ENCODE data around the gene ZNG1F.
A peak's percentile ranks its signal among the peaks of the same experiment; 100 is the strongest.

DNA sequence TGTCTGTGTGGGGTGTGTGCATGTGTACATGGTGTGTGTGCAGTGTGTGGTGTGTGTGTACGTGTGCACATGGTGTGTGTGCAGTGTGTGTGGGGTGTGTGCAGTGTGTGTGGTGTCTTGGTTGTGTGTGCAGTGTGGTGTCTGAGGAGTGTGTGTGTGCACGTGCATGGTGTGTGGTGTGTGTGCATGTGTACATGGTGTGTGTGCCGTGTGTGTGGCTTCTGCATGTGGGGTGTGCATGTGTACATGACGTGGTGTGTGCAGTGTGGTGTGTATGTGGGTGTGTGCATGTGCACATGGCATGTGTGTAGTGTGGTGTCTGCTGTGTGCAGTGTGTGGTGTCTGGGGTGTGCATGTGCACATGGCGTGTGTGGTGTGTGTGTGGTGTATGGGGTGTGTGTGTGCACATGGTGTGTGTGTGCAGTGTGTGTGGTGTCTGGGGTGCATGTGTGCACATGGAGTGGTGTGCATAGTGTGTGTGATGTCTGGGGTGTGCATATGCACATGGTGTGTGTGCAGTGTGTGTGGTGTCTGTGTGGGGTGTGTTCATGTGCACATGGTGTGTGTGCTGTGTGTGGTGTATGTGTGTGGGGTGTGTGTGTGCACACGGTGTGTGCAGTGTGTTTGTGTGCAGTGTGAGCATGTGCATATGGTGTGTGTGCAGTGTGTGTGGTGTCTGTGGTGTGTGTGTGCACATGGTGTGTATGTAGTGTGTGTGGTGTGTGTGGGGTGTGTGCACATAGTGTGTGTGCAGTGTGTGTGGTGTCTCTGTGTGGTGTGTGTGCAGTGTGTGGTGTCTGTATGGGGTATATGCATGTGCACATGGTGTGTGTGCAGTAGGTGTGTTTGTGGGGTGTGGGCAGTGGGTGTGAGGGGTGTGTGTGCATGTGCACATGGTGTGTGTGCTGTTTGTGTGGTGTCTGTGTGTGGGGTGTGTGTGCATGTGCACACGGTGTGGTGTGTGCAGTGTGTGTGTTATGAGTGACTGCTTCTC is 40.6 kb upstream of the ZNG1F start:
- TF ChIP-seq, protein P1, sequence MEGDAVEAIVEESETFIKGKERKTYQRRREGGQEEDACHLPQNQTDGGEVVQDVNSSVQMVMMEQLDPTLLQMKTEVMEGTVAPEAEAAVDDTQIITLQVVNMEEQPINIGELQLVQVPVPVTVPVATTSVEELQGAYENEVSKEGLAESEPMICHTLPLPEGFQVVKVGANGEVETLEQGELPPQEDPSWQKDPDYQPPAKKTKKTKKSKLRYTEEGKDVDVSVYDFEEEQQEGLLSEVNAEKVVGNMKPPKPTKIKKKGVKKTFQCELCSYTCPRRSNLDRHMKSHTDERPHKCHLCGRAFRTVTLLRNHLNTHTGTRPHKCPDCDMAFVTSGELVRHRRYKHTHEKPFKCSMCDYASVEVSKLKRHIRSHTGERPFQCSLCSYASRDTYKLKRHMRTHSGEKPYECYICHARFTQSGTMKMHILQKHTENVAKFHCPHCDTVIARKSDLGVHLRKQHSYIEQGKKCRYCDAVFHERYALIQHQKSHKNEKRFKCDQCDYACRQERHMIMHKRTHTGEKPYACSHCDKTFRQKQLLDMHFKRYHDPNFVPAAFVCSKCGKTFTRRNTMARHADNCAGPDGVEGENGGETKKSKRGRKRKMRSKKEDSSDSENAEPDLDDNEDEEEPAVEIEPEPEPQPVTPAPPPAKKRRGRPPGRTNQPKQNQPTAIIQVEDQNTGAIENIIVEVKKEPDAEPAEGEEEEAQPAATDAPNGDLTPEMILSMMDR (IDR thresholded peaks at IDR 0.05; ENCODE audit: poor library complexity, severe bottlenecking) = no peak
- TF ChIP-seq POLR2AphosphoS5 (IDR thresholded peaks at IDR 0.05) (no peak), TAF1 (IDR thresholded peaks at IDR 0.05; ENCODE audit: low read depth) (no peak), EZH2 (IDR thresholded peaks at IDR 0.05; ENCODE audit: borderline replicate concordance, insufficient read depth, low read length, poor library complexity, severe bottlenecking) (peak; percentile 48), MXI1 (conservative IDR thresholded peaks at IDR 0.05; ENCODE audit: poor library complexity, severe bottlenecking) (no peak), SMC3 (conservative IDR thresholded peaks at IDR 0.05; ENCODE audit: poor library complexity) (no peak), EP300 (conservative IDR thresholded peaks at IDR 0.05; ENCODE audit: poor library complexity, severe bottlenecking) (no peak)
- TF ChIP-seq, protein P2, sequence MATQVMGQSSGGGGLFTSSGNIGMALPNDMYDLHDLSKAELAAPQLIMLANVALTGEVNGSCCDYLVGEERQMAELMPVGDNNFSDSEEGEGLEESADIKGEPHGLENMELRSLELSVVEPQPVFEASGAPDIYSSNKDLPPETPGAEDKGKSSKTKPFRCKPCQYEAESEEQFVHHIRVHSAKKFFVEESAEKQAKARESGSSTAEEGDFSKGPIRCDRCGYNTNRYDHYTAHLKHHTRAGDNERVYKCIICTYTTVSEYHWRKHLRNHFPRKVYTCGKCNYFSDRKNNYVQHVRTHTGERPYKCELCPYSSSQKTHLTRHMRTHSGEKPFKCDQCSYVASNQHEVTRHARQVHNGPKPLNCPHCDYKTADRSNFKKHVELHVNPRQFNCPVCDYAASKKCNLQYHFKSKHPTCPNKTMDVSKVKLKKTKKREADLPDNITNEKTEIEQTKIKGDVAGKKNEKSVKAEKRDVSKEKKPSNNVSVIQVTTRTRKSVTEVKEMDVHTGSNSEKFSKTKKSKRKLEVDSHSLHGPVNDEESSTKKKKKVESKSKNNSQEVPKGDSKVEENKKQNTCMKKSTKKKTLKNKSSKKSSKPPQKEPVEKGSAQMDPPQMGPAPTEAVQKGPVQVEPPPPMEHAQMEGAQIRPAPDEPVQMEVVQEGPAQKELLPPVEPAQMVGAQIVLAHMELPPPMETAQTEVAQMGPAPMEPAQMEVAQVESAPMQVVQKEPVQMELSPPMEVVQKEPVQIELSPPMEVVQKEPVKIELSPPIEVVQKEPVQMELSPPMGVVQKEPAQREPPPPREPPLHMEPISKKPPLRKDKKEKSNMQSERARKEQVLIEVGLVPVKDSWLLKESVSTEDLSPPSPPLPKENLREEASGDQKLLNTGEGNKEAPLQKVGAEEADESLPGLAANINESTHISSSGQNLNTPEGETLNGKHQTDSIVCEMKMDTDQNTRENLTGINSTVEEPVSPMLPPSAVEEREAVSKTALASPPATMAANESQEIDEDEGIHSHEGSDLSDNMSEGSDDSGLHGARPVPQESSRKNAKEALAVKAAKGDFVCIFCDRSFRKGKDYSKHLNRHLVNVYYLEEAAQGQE (IDR thresholded peaks at IDR 0.05; ENCODE audit: borderline replicate concordance) = no peak

Data from neural cell (in vitro differentiated cells).